Osteoblast (primary cell): Measurements from ENCODE around the gene TRA2B. TPM values are rescaled to one million over a fixed set of nuclear protein-coding genes. Genes with fewer than 3 reads are reported as not detected.

Experiments used
- DNase-seq: peaks from one replicate; pipeline ENCODE4 v3.0.0; 2011; ENCODE audit warnings: low spot score, mixed read lengths; ENCODE audit not compliant: insufficient read length; ENCODE audit errors: missing footprints
- H2AFZ ChIP-seq: 2 replicates; pipeline ENCODE4 v1.6.0; 2011; ENCODE audit warnings: mild to moderate bottlenecking, low read length
- H3K27ac ChIP-seq: 2 replicates; pipeline ENCODE4 v1.5.1; 2011; ENCODE audit warnings: mild to moderate bottlenecking, low read depth, low read length, moderate library complexity
- H3K27me3 ChIP-seq: 2 replicates; pipeline ENCODE4 v1.6.0; 2012; ENCODE audit warnings: mild to moderate bottlenecking, control low read depth, inconsistent platforms, low read length, moderate library complexity; ENCODE audit not compliant: insufficient read depth
- H3K36me3 ChIP-seq: 2 replicates; pipeline ENCODE4 v1.5.1; 2011; ENCODE audit warnings: mild to moderate bottlenecking, low read length, control low read depth, moderate library complexity; ENCODE audit not compliant: insufficient read depth
- H3K4me1 ChIP-seq: 2 replicates; pipeline ENCODE4 v1.5.1; 2011; ENCODE audit warnings: mild to moderate bottlenecking, low read length, control low read depth, moderate library complexity; ENCODE audit not compliant: insufficient read depth
- H3K4me2 ChIP-seq: 2 replicates; pipeline ENCODE4 v1.6.0; 2011; ENCODE audit warnings: mild to moderate bottlenecking, low read length; ENCODE audit not compliant: insufficient read depth
- H3K4me3 ChIP-seq: fragments of 200-600 bp; sonication (generic); 3 replicates; pipeline ENCODE4 v1.5.1; 2012; ENCODE audit warnings: mild to moderate bottlenecking, low read length, inconsistent platforms; ENCODE audit not compliant: insufficient read depth
- H3K79me2 ChIP-seq: 2 replicates; pipeline ENCODE4 v1.6.0; 2012; ENCODE audit warnings: mild to moderate bottlenecking, low read length, control low read depth, inconsistent platforms; ENCODE audit not compliant: insufficient read depth
- H3K9me3 ChIP-seq: 2 replicates; pipeline ENCODE4 v1.5.1; 2011; ENCODE audit warnings: low read depth, low read length, control low read depth
- H4K20me1 ChIP-seq: 2 replicates; pipeline ENCODE4 v1.6.0; 2012; ENCODE audit warnings: mild to moderate bottlenecking, low read length, control low read depth; ENCODE audit not compliant: insufficient read depth
- total RNA-seq: library from RNA; depleted of rRNA; stranded (reverse); fragments of >200 nt; gene quantifications from 2 replicates; pipeline ENCODE4 v1.2.3, GENCODE V29; 2012
- TF ChIP-seq, protein P1 (sequence below): IDR thresholded peaks from 2 replicates; pipeline ENCODE4 v1.5.1; 2011; ENCODE audit warnings: mild to moderate bottlenecking, low read depth, low read length, moderate library complexity; ENCODE audit errors: extremely low read depth

The TRA2B gene
- total RNA-seq, 1 donor, result 111 TPM

GRCh38 chr3:185960522-185961288, 22.9 kb upstream of the TRA2B start:
- Histone ChIP-seq H4K20me1 (no peaks in the 10 kb centered on the region), H3K4me2 (peak overlapping the region; percentile 77), H3K36me3 (no peaks in the 10 kb centered on the region), H3K27ac (peak overlapping the region; percentile 92), H3K27me3 (no peaks in the 10 kb centered on the region), H3K9me3 (no peaks in the 10 kb centered on the region), H3K4me3 (no peak overlapping the region), H2AFZ (peak overlapping the region; percentile 71), H3K79me2 (no peaks in the 10 kb centered on the region), H3K4me1 (peaks cover 9% of the 10 kb centered on the region)
- DNase-seq, result no peak
- TF ChIP-seq, protein P1, sequence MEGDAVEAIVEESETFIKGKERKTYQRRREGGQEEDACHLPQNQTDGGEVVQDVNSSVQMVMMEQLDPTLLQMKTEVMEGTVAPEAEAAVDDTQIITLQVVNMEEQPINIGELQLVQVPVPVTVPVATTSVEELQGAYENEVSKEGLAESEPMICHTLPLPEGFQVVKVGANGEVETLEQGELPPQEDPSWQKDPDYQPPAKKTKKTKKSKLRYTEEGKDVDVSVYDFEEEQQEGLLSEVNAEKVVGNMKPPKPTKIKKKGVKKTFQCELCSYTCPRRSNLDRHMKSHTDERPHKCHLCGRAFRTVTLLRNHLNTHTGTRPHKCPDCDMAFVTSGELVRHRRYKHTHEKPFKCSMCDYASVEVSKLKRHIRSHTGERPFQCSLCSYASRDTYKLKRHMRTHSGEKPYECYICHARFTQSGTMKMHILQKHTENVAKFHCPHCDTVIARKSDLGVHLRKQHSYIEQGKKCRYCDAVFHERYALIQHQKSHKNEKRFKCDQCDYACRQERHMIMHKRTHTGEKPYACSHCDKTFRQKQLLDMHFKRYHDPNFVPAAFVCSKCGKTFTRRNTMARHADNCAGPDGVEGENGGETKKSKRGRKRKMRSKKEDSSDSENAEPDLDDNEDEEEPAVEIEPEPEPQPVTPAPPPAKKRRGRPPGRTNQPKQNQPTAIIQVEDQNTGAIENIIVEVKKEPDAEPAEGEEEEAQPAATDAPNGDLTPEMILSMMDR, result no peak

DNA sequence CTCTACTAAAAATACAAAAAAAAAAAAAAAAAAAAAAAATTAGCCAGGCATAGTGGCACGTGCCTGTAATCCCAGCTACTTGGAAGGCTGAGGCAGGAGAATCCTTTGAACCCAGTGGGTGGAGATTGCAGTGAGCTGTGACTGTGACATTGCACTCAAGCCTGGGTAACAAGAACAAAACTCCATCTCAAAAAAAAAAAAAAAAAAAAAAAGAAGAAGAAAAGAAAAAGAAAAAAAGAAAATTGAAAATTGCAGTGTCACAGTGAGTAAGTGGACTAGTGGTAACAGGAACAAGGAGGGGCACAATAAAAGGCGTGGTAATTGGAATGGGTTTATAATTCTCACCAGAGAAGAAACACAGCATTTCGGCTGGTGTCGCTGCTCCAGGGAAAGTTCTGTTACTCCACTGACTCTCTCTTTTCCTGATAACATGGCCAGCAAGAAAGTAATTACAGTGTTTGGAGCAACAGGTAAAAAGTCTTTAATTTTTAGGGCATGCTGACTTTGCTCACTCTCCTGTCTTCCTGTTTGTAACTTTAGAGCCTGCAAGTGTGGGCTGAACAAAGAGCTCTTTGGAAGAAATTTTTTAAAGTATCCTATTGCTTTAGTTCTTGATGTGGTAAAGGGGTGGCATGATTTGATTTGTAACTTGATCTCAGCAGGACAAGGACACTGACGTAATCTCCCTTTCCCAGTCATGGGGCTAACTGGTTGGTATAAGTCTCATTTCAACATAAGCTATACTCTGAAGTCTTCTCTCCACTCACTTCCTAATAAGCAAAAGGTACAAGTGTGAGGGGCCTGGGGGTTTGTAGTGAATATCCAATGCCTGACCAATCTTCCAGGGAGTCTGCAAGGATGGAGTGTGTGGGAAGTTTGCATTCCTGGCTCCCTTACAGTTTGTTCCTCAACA, 22.1 kb upstream of the TRA2B start:
- H4K20me1 ChIP-seq, result no peaks in the 10 kb centered on the region
- H3K36me3 ChIP-seq, result no peaks in the 10 kb centered on the region
- no peaks in the 10 kb centered on the region for H3K79me2 ChIP-seq
- H3K4me2 ChIP-seq, result peak overlapping the region; percentile 77
- peaks cover 9% of the 10 kb centered on the region for H3K4me1 ChIP-seq
- H3K27ac ChIP-seq, result peak overlapping the region; percentile 92
- H3K27me3 ChIP-seq, result peaks cover 4% of the 10 kb centered on the region
- peak; percentile 87 for DNase-seq
- no peaks in the 10 kb centered on the region for H3K9me3 ChIP-seq
- peak overlapping the region; percentile 50 for H3K4me3 ChIP-seq
- peak overlapping the region; percentile 80 for H2AFZ ChIP-seq
- TF ChIP-seq, protein P1, result no peak

DNA sequence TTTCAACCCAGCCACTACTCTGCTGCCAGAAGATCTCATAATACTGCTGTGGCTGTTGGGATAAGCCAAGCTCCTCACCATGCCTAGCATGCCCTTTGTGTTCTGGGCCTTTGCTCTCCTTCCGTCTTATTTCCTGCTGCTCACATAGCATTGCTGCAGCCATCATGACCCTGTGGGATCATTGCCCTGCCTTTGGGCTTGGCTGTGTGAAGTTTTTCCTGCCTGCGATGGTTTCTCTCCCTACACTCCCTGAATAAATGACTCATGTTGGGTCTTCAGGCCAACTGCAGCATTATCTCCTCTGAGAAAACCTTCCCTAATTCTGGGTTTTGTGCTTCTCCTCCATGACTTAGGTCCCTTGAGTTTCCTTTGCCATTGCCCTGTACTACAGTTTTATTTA, 20.8 kb upstream of the TRA2B start:
- TF ChIP-seq, protein P1, result no peak
- H3K36me3 ChIP-seq, result no peaks in the 10 kb centered on the region
- no peak overlapping the region for H3K4me3 ChIP-seq
- H3K4me1 ChIP-seq, result peaks cover 9% of the 10 kb centered on the region
- H2AFZ ChIP-seq, result peak overlapping the region; percentile 60
- H3K27ac ChIP-seq, result no peak overlapping the region
- peaks cover 4% of the 10 kb centered on the region for H3K27me3 ChIP-seq
- H3K9me3 ChIP-seq, result no peaks in the 10 kb centered on the region
- no peak for DNase-seq
- no peaks in the 10 kb centered on the region for H3K79me2 ChIP-seq
- H3K4me2 ChIP-seq, result no peak overlapping the region
- H4K20me1 ChIP-seq, result no peaks in the 10 kb centered on the region

- Histone ChIP-seq H2AFZ (no peak overlapping the region), H3K4me2 (no peak overlapping the region), H3K27me3 (peaks cover 12% of the 10 kb centered on the region), H3K4me1 (peaks cover 9% of the 10 kb centered on the region), H3K27ac (no peak overlapping the region), H3K4me3 (no peak overlapping the region), H3K36me3 (no peaks in the 10 kb centered on the region), H3K79me2 (no peaks in the 10 kb centered on the region), H3K9me3 (no peaks in the 10 kb centered on the region), H4K20me1 (no peaks in the 10 kb centered on the region)
- DNase-seq, result no peak
- TF ChIP-seq, protein P1, result no peak
Measured at GRCh38 chr3:185956244-185956643, 18.4 kb upstream of the TRA2B start.
